Prostate gland (tissue), 2 donors: ENCODE data around the gene WDR35. TPM values are rescaled to one million over a fixed set of nuclear protein-coding genes. Genes with fewer than 3 reads are reported as not detected.
A peak's percentile ranks its signal among the peaks of the same experiment; 100 is the strongest.

ENCODE experiments used
- DNase-seq: peaks from one replicate; pipeline ENCODE4 v3.0.0-alpha.2; 2019; ENCODE audit warnings: low spot score
- H3K27ac ChIP-seq, 2 donors: fragments of 200-600 bp; sonication (generic); 2 replicates each; pipeline ENCODE4 v1.5.1; 2017 to 2019
- H3K27me3 ChIP-seq: fragments of 200-600 bp; sonication (generic); replicated peaks from 2 replicates; pipeline ENCODE4 v1.5.1; 2019; ENCODE audit not compliant: insufficient read depth
- H3K36me3 ChIP-seq, 2 donors: fragments of 200-600 bp; sonication (generic); 1 replicate in 1 of 2; 2 replicates in 1 of 2; pipeline versions ENCODE4 v1.5.1 to v1.8.1; 2017 to 2019
- H3K4me1 ChIP-seq: fragments of 200-600 bp; sonication (generic); replicated peaks from 2 replicates; pipeline ENCODE4 v1.5.1; 2019
- H3K4me3 ChIP-seq, 2 donors: fragments of 200-600 bp; sonication (generic); 2 replicates each; pipeline ENCODE4 v1.5.1; 2017 to 2019
- H3K9me3 ChIP-seq: fragments of 200-600 bp; sonication (generic); 2 replicates; pipeline ENCODE4 v1.5.1; 2017
- POLR2A ChIP-seq: fragments of 450-650 bp; IDR thresholded peaks from one replicate; pipeline ENCODE4 v1.6.1; 2016; ENCODE audit warnings: antibody characterized with exemption, mild to moderate bottlenecking
- POLR2AphosphoS5 ChIP-seq: sonication (generic); formaldehyde crosslinking; IDR thresholded peaks from one replicate; pipeline ENCODE4 v1.6.1; 2017; ENCODE audit warnings: antibody characterized with exemption
- WGBS: methylation state at CpG from one replicate; pipeline ENCODE4 v1.1.5; 2018; 5-methylcytosine and 5-hydroxymethylcytosine counted together
- intact Hi-C: fragments of 100-400 bp; cut with DNase I; formaldehyde crosslinking; loops from one replicate; pipeline ENCODE4 v1.14.2; 2022
- total RNA-seq, 2 donors: library from RNA; depleted of rRNA; stranded (reverse); fragments of >200 nt; gene quantifications; one replicate each; pipeline ENCODE4 v1.1.0, GENCODE V29; 2016
- TF ChIP-seq, protein P1 (sequence below), 4 experiments: fragments of 200-600 bp in 2 of 4; fragments of 450-650 bp in 2 of 4; sonication (generic) in 2 of 4; IDR thresholded peaks; 1 replicate in 3 of 4; 2 replicates in 1 of 4; pipeline ENCODE4 v1.5.1; 2016 to 2019; ENCODE audit warnings: antibody characterized with exemption in 4 of 4, mild to moderate bottlenecking in 2 of 4, moderate library complexity in 2 of 4

WDR35 gene
- total RNA-seq, 2 donors from 2014 or later, result 9.2 to 10.1 TPM

- TF ChIP-seq POLR2AphosphoS5 (no peak), POLR2A (no peak)
- TF ChIP-seq, protein P1, sequence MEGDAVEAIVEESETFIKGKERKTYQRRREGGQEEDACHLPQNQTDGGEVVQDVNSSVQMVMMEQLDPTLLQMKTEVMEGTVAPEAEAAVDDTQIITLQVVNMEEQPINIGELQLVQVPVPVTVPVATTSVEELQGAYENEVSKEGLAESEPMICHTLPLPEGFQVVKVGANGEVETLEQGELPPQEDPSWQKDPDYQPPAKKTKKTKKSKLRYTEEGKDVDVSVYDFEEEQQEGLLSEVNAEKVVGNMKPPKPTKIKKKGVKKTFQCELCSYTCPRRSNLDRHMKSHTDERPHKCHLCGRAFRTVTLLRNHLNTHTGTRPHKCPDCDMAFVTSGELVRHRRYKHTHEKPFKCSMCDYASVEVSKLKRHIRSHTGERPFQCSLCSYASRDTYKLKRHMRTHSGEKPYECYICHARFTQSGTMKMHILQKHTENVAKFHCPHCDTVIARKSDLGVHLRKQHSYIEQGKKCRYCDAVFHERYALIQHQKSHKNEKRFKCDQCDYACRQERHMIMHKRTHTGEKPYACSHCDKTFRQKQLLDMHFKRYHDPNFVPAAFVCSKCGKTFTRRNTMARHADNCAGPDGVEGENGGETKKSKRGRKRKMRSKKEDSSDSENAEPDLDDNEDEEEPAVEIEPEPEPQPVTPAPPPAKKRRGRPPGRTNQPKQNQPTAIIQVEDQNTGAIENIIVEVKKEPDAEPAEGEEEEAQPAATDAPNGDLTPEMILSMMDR (IDR thresholded peaks at IDR 0.05), result no peak
- intact Hi-C loops, result no loop called here
- Histone ChIP-seq H3K9me3 (no peaks in the 10 kb centered on the region), H3K27me3 (no peaks in the 10 kb centered on the region), H3K4me1 (no peaks in the 10 kb centered on the region), H3K36me3 (no peaks in the 10 kb centered on the region), H3K4me3 (no peak overlapping the region), H3K27ac (no peak overlapping the region)
- WGBS, result 97% methylated on average over 4 of the region's 4 CpGs
- no peak for DNase-seq
These were observed 119.1 kb downstream of the WDR35 start for GRCh38 chr2:19870792-19871191.

DNA sequence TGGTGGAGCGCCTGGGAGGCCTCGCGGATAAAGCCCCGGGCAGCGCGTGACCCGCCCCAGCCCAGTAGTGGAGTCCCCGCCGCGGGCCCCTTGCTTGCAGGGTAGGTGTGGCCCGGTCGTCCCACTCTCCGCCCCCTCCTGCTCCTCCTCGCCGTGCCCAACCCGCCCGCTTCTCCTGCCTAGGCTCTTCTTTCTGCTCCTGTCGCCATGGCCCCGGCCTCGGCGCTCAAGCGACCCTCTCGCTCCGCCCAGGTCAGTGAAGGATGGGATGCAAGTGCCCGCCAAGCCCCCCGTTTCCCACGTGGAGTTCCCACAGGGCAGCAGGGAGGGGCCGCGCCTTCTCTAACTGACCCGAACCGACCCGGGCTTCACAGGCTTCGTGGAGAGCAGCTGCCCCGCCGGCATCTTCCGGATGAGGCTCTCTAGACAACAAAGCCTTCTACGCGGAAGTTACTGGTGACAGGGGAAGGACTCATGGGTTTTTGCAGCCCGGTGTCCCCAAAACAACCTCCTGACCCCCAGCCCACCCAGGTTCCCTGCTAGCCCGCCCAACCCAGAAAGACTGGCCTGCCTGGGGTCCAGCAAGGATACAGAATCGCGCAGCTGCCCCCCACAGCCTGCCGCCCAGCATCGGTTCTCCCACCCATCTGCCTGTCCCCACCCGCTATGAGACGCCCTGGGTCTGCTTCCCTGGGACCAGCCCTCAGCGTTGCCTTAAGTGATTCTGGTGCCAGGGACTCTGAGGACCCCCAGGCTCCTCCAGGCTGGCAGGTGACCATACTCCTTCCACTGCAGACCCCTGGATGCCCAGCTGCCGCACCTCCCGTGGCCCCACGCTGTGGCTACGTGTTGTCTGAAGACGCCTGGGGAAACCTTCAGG, 121.0 kb downstream of the WDR35 start:
- no peaks in the 10 kb centered on the region for H3K4me1 ChIP-seq
- WGBS, result 24% methylated on average over 49 of the region's 52 CpGs
- no peak for DNase-seq

DNA sequence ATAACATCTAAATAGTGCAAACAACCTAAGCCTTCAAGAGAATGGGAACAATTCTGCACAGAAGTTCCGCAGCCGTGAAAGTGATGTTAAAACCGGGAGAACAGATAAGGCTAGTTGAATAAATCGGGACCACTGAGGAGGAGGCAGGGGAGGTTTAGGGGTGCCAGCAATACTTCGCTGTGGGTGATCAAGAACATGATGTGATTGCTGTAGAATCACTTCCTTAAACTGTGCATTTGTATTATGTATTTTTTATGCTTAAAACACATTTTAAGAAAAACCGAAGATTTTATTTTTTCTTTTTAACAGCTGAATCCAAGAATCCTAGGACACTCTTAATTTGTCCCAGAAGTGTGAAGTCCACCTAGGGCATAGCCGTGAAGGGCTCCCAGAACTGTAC, 121.7 kb downstream of the WDR35 start:
- intact Hi-C loops, result loop anchor here (5.0 to 10.0 kb wide), 4 partner anchors 893 to 1481 kb away; no protein-coding TSS in a partner anchor
- Histone ChIP-seq H3K9me3 (no peaks in the 10 kb centered on the region), H3K27ac (no peak overlapping the region), H3K36me3 (no peaks in the 10 kb centered on the region), H3K27me3 (no peaks in the 10 kb centered on the region), H3K4me3 (peak overlapping the region; percentile 31 to 36), H3K4me1 (no peaks in the 10 kb centered on the region)
- TF ChIP-seq, protein P1 (IDR thresholded peaks at IDR 0.05), result no peak
- TF ChIP-seq POLR2AphosphoS5 (no peak), POLR2A (no peak)
- WGBS, result 75% methylated on average over 7 of the region's 7 CpGs
- DNase-seq, result no peak

More for the DNA sequence above, 121.0 kb downstream of the WDR35 start:
- H3K9me3 ChIP-seq, result no peaks in the 10 kb centered on the region
- H3K36me3 ChIP-seq, result no peaks in the 10 kb centered on the region
- TF ChIP-seq, protein P1 (IDR thresholded peaks at IDR 0.05), result no peak
- TF ChIP-seq POLR2A (no peak), POLR2AphosphoS5 (no peak)
- intact Hi-C loops, result loop anchor here (5.0 to 10.0 kb wide), 4 partner anchors 894 to 1482 kb away; no protein-coding TSS in a partner anchor
- H3K4me3 ChIP-seq, result peak overlapping the region; percentile 31 to 36
- no peaks in the 10 kb centered on the region for H3K27me3 ChIP-seq
- H3K27ac ChIP-seq, result no peak overlapping the region

DNA sequence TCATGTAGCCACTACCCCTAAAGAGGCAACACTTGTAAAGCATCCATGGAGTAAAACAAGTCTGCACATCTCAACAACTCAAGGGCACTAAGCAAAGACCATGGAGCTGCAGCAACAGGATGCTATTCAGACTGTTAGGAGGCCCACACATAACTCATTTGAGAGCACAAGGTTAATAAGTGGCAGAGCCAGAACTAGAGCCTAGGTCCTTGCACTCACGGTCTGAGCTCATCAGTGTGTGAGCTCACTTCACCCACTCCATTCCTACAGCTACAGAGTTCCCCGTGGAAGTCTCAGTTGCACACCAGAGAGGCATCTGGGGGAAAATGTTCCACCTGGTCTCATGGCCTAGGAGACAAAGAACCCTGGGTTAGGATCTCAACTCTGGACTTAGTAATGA, 123.1 kb downstream of the WDR35 start:
- intact Hi-C loops, result loop anchor here (5.0 to 10.0 kb wide), 4 partner anchors 892 to 1479 kb away; no protein-coding TSS in a partner anchor
- H3K4me3 ChIP-seq, result no peak overlapping the region
- no peaks in the 10 kb centered on the region for H3K27me3 ChIP-seq
- DNase-seq, result no peak
- TF ChIP-seq, protein P1 (IDR thresholded peaks at IDR 0.05), result no peak
- TF ChIP-seq POLR2AphosphoS5 (no peak), POLR2A (no peak)
- no peaks in the 10 kb centered on the region for H3K4me1 ChIP-seq
- H3K9me3 ChIP-seq, result no peaks in the 10 kb centered on the region
- WGBS, result 84% methylated on average over 2 of the region's 2 CpGs
- no peak overlapping the region for H3K27ac ChIP-seq
- H3K36me3 ChIP-seq, result no peaks in the 10 kb centered on the region
